Caco-2 (cell line): Measurements from ENCODE around the gene CCNB3. TPM values are rescaled to one million over a fixed set of nuclear protein-coding genes. Genes with fewer than 3 reads are reported as not detected.

ENCODE experiments used
- BruUV-seq: library from RNA; stranded (reverse); fragments of 400-500 nt; replicated peaks from 2 replicates; lab custom pipeline; 2021; lab: Mats Ljungman, UMichigan
- CTCF ChIA-PET: fragments of 300-600 bp; sonication (Branson Sonifier 250); formaldehyde crosslinking; loops from one replicate; lab custom pipeline; 2022; ENCODE audit warnings: antibody characterized with exemption; lab: Charles Lee
- POLR2A ChIA-PET: fragments of 300-600 bp; sonication (Branson Sonifier 250); formaldehyde crosslinking; loops from one replicate; lab custom pipeline; 2022; ENCODE audit warnings: antibody characterized with exemption; lab: Charles Lee
- DNase-seq, 2 experiments: peaks; one replicate each; pipeline versions ENCODE4 v3.0.0 to v3.0.0-alpha.2; 2020 to 2022
- H3K27me3 ChIP-seq: replicated peaks from 2 replicates; pipeline ENCODE4 v1.6.0; 2011; ENCODE audit warnings: low read length; ENCODE audit not compliant: control insufficient read depth, insufficient read depth
- H3K36me3 ChIP-seq: 2 replicates; pipeline ENCODE4 v1.5.1; 2011; ENCODE audit warnings: low read length; ENCODE audit not compliant: control insufficient read depth, insufficient read depth
- H3K4me1 ChIP-seq: fragments of 250-450 bp; sonication (Bioruptor Pico); 2 replicates; pipeline ENCODE4 v1.5.1; 2020; ENCODE audit warnings: mild to moderate bottlenecking
- H3K4me3 ChIP-seq: 2 replicates; pipeline ENCODE4 v1.5.1; 2011; ENCODE audit warnings: low read depth, mild to moderate bottlenecking, control low read depth, low read length
- H3K9me3 ChIP-seq: fragments of 250-450 bp; sonication (Bioruptor Pico); 2 replicates; pipeline ENCODE4 v1.5.1; 2020; ENCODE audit warnings: mild to moderate bottlenecking, moderate library complexity
- H3K27ac Mint-ChIP-seq: one replicate; pipeline ENCODE4 v1.8.0; 2022; ENCODE audit warnings: mixed read lengths; ENCODE audit not compliant: unreplicated experiment
- H3K27me3 Mint-ChIP-seq: one replicate; pipeline ENCODE4 v1.8.0; 2022; ENCODE audit warnings: mixed read lengths; ENCODE audit not compliant: insufficient read depth, unreplicated experiment
- H3K36me3 Mint-ChIP-seq: one replicate; pipeline ENCODE4 v1.8.0; 2022; ENCODE audit warnings: mild to moderate bottlenecking, mixed read lengths; ENCODE audit not compliant: insufficient read depth, unreplicated experiment
- H3K4me1 Mint-ChIP-seq: one replicate; pipeline ENCODE4 v1.8.0; 2022; ENCODE audit warnings: low read depth, mixed read lengths; ENCODE audit not compliant: unreplicated experiment
- H3K4me3 Mint-ChIP-seq: one replicate; pipeline ENCODE4 v1.8.0; 2022; ENCODE audit warnings: mild to moderate bottlenecking, moderate library complexity, mixed read lengths; ENCODE audit not compliant: unreplicated experiment
- H3K9me3 Mint-ChIP-seq: one replicate; pipeline ENCODE4 v1.8.0; 2022; ENCODE audit warnings: mixed read lengths; ENCODE audit not compliant: unreplicated experiment
- intact Hi-C: fragments of 100-400 bp; cut with micrococcal nuclease; formaldehyde crosslinking; loops from one replicate; pipeline ENCODE4 v1.10.0; 2022; ENCODE audit not compliant: unreplicated experiment
- total RNA-seq: library from RNA; stranded (reverse); gene quantifications from 2 replicates; pipeline ENCODE4 v1.2.3, GENCODE V29; 2022
- TF ChIP-seq, protein P1 (sequence below), 2 experiments: fragments of 200-600 bp in 1 of 2; IDR thresholded peaks; 1 replicate in 1 of 2; 2 replicates in 1 of 2; pipeline versions ENCODE4 v1.5.1 to v1.8.0; 2011 to 2022; ENCODE audit warnings: antibody characterized with exemption in 1 of 2, control low read depth in 1 of 2, inconsistent platforms in 1 of 2, low read depth in 1 of 2, low read length in 1 of 2, mild to moderate bottlenecking in 1 of 2, moderate library complexity in 1 of 2; ENCODE audit not compliant: insufficient read depth in 1 of 2, severe bottlenecking in 1 of 2, unreplicated experiment in 1 of 2

Gene CCNB3
- total RNA-seq, 1 experiment from 2014 or later: 0.82 TPM

DNA sequence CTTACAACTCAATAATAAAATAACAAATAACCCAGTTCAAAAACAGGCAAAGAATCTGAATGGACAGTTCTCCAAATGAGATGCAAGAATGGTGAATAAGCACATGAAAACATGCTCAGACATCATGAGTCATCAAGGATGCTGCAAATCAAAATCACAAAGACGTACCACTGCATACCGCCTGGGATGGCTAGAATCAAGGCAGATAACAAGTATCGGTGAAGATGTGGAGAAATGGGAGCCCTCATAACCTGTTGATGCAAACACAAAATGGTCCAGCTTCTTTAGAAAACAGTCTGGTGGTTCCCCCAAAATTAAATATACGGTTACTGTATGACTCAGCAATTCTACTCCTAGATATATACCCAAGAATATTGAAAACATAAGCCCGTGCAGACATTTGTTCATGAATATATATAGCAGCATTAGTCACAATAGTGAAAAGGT is 36.3 kb upstream of the CCNB3 start:
- TF ChIP-seq, protein P1, sequence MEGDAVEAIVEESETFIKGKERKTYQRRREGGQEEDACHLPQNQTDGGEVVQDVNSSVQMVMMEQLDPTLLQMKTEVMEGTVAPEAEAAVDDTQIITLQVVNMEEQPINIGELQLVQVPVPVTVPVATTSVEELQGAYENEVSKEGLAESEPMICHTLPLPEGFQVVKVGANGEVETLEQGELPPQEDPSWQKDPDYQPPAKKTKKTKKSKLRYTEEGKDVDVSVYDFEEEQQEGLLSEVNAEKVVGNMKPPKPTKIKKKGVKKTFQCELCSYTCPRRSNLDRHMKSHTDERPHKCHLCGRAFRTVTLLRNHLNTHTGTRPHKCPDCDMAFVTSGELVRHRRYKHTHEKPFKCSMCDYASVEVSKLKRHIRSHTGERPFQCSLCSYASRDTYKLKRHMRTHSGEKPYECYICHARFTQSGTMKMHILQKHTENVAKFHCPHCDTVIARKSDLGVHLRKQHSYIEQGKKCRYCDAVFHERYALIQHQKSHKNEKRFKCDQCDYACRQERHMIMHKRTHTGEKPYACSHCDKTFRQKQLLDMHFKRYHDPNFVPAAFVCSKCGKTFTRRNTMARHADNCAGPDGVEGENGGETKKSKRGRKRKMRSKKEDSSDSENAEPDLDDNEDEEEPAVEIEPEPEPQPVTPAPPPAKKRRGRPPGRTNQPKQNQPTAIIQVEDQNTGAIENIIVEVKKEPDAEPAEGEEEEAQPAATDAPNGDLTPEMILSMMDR (IDR thresholded peaks at IDR 0.05; ENCODE audit: insufficient read depth in 1 of 2, low read depth in 1 of 2, low read length in 1 of 2, severe bottlenecking in 1 of 2, unreplicated experiment in 1 of 2): no peak
- no peak overlapping the region for H3K4me3 Mint-ChIP-seq
- intact Hi-C loops: no loop called here

DNA sequence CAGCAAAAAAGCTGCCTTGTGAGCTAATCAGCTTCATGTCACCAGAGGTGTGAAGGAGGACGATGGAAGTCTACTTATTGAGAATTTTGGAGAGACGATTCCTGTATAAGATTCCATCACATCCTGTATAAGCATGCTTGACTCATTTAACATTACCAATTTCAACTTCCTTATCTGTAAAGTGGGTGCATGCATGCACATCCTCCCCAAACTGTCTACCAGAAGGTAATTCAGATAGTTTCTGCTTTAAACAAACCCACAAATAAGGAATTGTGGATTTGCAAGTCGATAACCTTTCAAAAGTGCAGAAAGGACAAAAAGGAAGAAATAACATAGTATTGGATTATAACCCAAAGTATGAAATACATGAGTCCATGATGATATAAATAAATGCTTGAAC is 34.8 kb upstream of the CCNB3 start:
- Mint-ChIP-seq H3K9me3 (no peaks in the 10 kb centered on the region), H3K27me3 (no peaks in the 10 kb centered on the region), H3K27ac (no peak overlapping the region), H3K36me3 (no peaks in the 10 kb centered on the region), H3K4me1 (no peaks in the 10 kb centered on the region), H3K4me3 (no peak overlapping the region)
- no TSS peak for BruUV-seq
- Histone ChIP-seq H3K4me3 (no peak overlapping the region), H3K36me3 (no peaks in the 10 kb centered on the region), H3K4me1 (no peaks in the 10 kb centered on the region), H3K9me3 (no peaks in the 10 kb centered on the region), H3K27me3 (no peaks in the 10 kb centered on the region)
- POLR2A ChIA-PET: no interaction called here
- no peak for DNase-seq
- intact Hi-C loops: no loop called here
- CTCF ChIA-PET: no interaction called here
- TF ChIP-seq, protein P1 (IDR thresholded peaks at IDR 0.05; ENCODE audit: insufficient read depth in 1 of 2, low read depth in 1 of 2, low read length in 1 of 2, severe bottlenecking in 1 of 2, unreplicated experiment in 1 of 2): no peak

More for the DNA sequence above, 36.3 kb upstream of the CCNB3 start:
- H3K9me3 Mint-ChIP-seq: no peaks in the 10 kb centered on the region
- Histone ChIP-seq H3K4me3 (no peak overlapping the region), H3K9me3 (no peaks in the 10 kb centered on the region), H3K36me3 (no peaks in the 10 kb centered on the region), H3K27me3 (no peaks in the 10 kb centered on the region), H3K4me1 (no peaks in the 10 kb centered on the region)
- H3K4me1 Mint-ChIP-seq: no peaks in the 10 kb centered on the region
- BruUV-seq: no TSS peak
- H3K27me3 Mint-ChIP-seq: no peaks in the 10 kb centered on the region
- H3K36me3 Mint-ChIP-seq: no peaks in the 10 kb centered on the region
- POLR2A ChIA-PET: no interaction called here
- no peak for DNase-seq
- CTCF ChIA-PET: no interaction called here
- H3K27ac Mint-ChIP-seq: no peak overlapping the region

DNA sequence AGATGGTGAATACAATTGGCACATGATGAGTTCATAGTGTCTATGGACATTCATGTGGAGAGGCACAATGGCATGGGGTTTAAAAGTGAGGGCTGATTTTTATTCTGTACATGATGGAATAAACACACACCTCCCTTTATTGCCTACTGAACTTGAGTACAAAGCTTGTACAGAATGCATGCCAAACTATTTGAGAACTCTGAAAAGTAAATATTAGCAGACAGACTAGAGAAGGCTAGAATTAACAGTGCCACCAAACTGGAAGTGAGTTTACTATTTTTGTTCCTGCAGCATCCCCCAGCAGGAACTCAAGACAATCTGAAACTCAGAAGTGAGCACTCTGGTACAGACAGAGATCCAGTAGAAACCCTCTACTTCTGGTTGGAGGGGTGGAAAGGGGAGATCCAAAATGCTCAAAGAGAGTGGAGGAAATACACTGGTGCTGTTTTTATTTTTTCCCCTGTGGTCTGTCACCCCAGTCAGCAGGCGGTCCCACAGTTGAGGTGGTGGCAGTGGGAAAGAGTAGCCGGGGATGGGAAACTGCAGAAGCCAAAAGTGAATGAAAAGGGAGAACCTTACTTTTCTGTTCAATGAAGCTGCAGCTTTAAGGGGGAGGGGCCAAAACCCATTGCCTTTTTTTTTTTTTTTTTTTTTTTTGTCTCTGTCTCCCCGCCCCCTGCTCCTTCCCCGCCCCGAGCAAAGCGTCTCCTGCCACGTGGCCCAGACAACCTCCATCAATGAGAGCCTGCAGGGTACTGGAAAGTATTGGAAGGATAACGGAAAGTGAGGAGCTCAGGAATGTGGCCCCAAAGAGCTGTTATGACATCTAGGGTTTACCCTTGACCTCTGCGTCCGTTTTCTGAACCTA is 24.3 kb upstream of the CCNB3 start:
- Histone ChIP-seq H3K4me1 (no peaks in the 10 kb centered on the region), H3K9me3 (no peaks in the 10 kb centered on the region), H3K27me3 (no peaks in the 10 kb centered on the region), H3K4me3 (no peak overlapping the region), H3K36me3 (no peaks in the 10 kb centered on the region)
- TF ChIP-seq, protein P1 (IDR thresholded peaks at IDR 0.05; ENCODE audit: insufficient read depth in 1 of 2, low read depth in 1 of 2, low read length in 1 of 2, severe bottlenecking in 1 of 2, unreplicated experiment in 1 of 2): no peak
- Mint-ChIP-seq H3K4me3 (peak overlapping the region; percentile 0), H3K27ac (no peak overlapping the region), H3K27me3 (no peaks in the 10 kb centered on the region), H3K4me1 (peaks cover 8% of the 10 kb centered on the region), H3K36me3 (no peaks in the 10 kb centered on the region), H3K9me3 (no peaks in the 10 kb centered on the region)
- DNase-seq: peak in 1 of 2 experiments; percentile 5
- no TSS peak for BruUV-seq
- ChIA-PET CTCF (no interaction called here), POLR2A (interaction anchor here (0.6 to 0.7 kb wide), 2 partner anchors 71 to 446 kb away, joined by 7 to 11 read pairs; no protein-coding TSS in a partner anchor)
- intact Hi-C loops: no loop called here
